Testis (tissue), 2 donors: ENCODE results near the gene ARL14.

Source experiments
- CTCF ChIP-seq, 3 experiments: fragments of 450-650 bp in 2 of 3; fragments of 200-600 bp in 1 of 3; sonication (generic) in 1 of 3; IDR thresholded peaks; one replicate each; pipeline ENCODE4 v1.5.1; 2016 to 2019; ENCODE audit warnings: antibody characterized with exemption in 3 of 3, mild to moderate bottlenecking in 2 of 3, moderate library complexity in 1 of 3
- POLR2A ChIP-seq: fragments of 450-650 bp; IDR thresholded peaks from one replicate; pipeline ENCODE4 v1.6.1; 2017; ENCODE audit warnings: antibody characterized with exemption, mild to moderate bottlenecking, moderate library complexity

DNA sequence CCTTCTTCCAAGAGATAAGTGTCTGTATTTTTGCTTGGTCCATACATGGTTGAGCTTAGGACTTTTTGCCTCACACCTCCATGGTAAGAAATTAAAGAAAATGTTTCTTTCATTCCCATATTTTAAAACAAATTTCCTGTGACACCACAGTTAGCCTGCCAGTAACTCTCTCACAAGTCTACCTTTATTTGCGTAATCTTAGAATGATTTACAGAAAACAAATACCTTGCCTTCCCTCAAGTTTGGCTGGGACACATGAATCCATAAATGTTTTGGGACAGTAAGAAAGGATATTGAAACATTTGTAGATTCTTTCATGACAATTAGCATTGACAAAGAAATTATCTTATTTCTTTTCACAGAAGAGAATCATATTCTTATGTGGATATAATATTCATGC, 3.8 kb upstream of the ARL14 start:
- TF ChIP-seq CTCF (IDR thresholded peaks at IDR 0.05) (no peak), POLR2A (no peak)
